IPS-18c (cell line): ENCODE results near the gene IRF5.

ENCODE experiments used
- H3K4me3 ChIP-seq: 2 replicates; pipeline ENCODE4 v1.7.0; 2013; ENCODE audit warnings: low read depth, mild to moderate bottlenecking, low read length, moderate library complexity; ENCODE audit not compliant: insufficient read depth
- H3K9me3 ChIP-seq: one replicate; pipeline ENCODE4 v1.6.1; 2013; ENCODE audit warnings: mild to moderate bottlenecking, low read length, moderate library complexity; ENCODE audit not compliant: control insufficient read depth, insufficient read depth

Gene IRF5

GRCh38 chr7:128937647-128938543 is at the start of gene IRF5:
Gene IRF5 (plus strand): TSS chr7:128937927. CDS start chr7:128942082, 4,155 bp downstream.
- H3K9me3 ChIP-seq, result peaks cover 2% of the 10 kb centered on the region
- peak within 1 kb of the TSS; percentile 65 for H3K4me3 ChIP-seq

- Histone ChIP-seq H3K9me3 (no peaks in the 10 kb centered on the region), H3K4me3 (no peak overlapping the region; the same call in 1 of the 2 replicates)
Measured at GRCh38 chr7:128888039-128888755, 49.5 kb upstream of the IRF5 start.

GRCh38 chr7:128888756-128889095 is 49.0 kb upstream of the IRF5 start:
- no peaks in the 10 kb centered on the region for H3K9me3 ChIP-seq
- no peak overlapping the region; the same call in none of the 2 replicates for H3K4me3 ChIP-seq

- Histone ChIP-seq H3K4me3 (peak overlapping the region; percentile 9; the same call in 1 of the 2 replicates), H3K9me3 (no peaks in the 10 kb centered on the region)
Measured at GRCh38 chr7:128889121-128889520, 48.6 kb upstream of the IRF5 start.

GRCh38 chr7:128890306-128891109 is 47.2 kb upstream of the IRF5 start:
- no peaks in the 10 kb centered on the region for H3K9me3 ChIP-seq
- peak overlapping the region; percentile 34; the same call in 1 of the 2 replicates for H3K4me3 ChIP-seq

- no peaks in the 10 kb centered on the region for H3K9me3 ChIP-seq
- H3K4me3 ChIP-seq, result peak overlapping the region; percentile 34; the same call in 1 of the 2 replicates
Measured at GRCh38 chr7:128891110-128891941, 46.4 kb upstream of the IRF5 start.

GRCh38 chr7:128891942-128892269 is 45.8 kb upstream of the IRF5 start:
- H3K4me3 ChIP-seq, result no peak overlapping the region

GRCh38 chr7:128892521-128893250 is 45.0 kb upstream of the IRF5 start:
- Histone ChIP-seq H3K4me3 (no peak overlapping the region), H3K9me3 (no peaks in the 10 kb centered on the region)

More at GRCh38 chr7:128891942-128892269, 45.8 kb upstream of the IRF5 start:
- no peaks in the 10 kb centered on the region for H3K9me3 ChIP-seq

- Histone ChIP-seq H3K9me3 (no peaks in the 10 kb centered on the region), H3K4me3 (no peak overlapping the region)
Measured at GRCh38 chr7:128893251-128894100, 44.3 kb upstream of the IRF5 start.

GRCh38 chr7:128894101-128894440 is 43.7 kb upstream of the IRF5 start:
- Histone ChIP-seq H3K4me3 (no peak overlapping the region), H3K9me3 (no peaks in the 10 kb centered on the region)

- H3K9me3 ChIP-seq, result no peaks in the 10 kb centered on the region
- no peak overlapping the region for H3K4me3 ChIP-seq
Measured at GRCh38 chr7:128895320-128895719, 42.4 kb upstream of the IRF5 start.

- H3K9me3 ChIP-seq, result no peaks in the 10 kb centered on the region
- H3K4me3 ChIP-seq, result no peak overlapping the region
Measured at GRCh38 chr7:128899392-128899791, 38.3 kb upstream of the IRF5 start.

GRCh38 chr7:128900237-128900636 is 37.5 kb upstream of the IRF5 start:
- Histone ChIP-seq H3K9me3 (no peaks in the 10 kb centered on the region), H3K4me3 (no peak overlapping the region)

- Histone ChIP-seq H3K4me3 (no peak overlapping the region), H3K9me3 (no peaks in the 10 kb centered on the region)
Measured at GRCh38 chr7:128902761-128903585, 34.8 kb upstream of the IRF5 start.
